ENCODE results near the gene PREX1. TPM values are rescaled to one million over a fixed set of nuclear protein-coding genes. Genes with fewer than 3 reads are reported as not detected.

Gene PREX1
- total and polyA plus RNA-seq, 8 donors, result 1.5 to 13.2 (median 6.3) TPM

GRCh38 chr20:48648482-48649051 lies 179.2 kb downstream of the PREX1 start:
- no peaks in the 10 kb centered on the region for H3K27me3 ChIP-seq
- FAIRE-seq, result no peak
- no peak for TF ChIP-seq CTCF (IDR thresholded peaks at IDR 0.05)
- no peak overlapping the region for H3K27ac ChIP-seq
- no peaks in the 10 kb centered on the region for H3K9me3 ChIP-seq
- ATAC-seq, result no peak
- H3K4me1 ChIP-seq, result no peaks in the 10 kb centered on the region
- H3K4me3 ChIP-seq, result no peak overlapping the region
- peak in 1 of 6 donors; percentile 20 for DNase-seq
- H3K36me3 ChIP-seq, result no peaks in the 10 kb centered on the region
- intact Hi-C loops (cut with DNase I), result no loop called here
- WGBS, 2 donors, result 42 to 54% methylated on average over 9 of the region's 9 CpGs

GRCh38 chr20:48647858-48648257 lies 179.9 kb downstream of the PREX1 start:
- Histone ChIP-seq H3K36me3 (no peaks in the 10 kb centered on the region), H3K27ac (no peak overlapping the region), H3K27me3 (no peaks in the 10 kb centered on the region), H3K9me3 (no peaks in the 10 kb centered on the region), H3K4me1 (no peaks in the 10 kb centered on the region), H3K4me3 (no peak overlapping the region)
- WGBS, 2 donors, result 61 to 71% methylated on average over 5 of the region's 5 CpGs
- DNase-seq (no peak), FAIRE-seq (no peak), ATAC-seq (no peak)
- TF ChIP-seq CTCF (IDR thresholded peaks at IDR 0.05), result no peak
- intact Hi-C loops (cut with DNase I), result no loop called here

- H3K4me3 ChIP-seq, result no peak overlapping the region
- ATAC-seq, result no peak
- H3K36me3 ChIP-seq, result no peaks in the 10 kb centered on the region
- 78 to 87% methylated on average over 13 of the region's 13 CpGs for WGBS, 2 donors
- no peak for TF ChIP-seq CTCF (IDR thresholded peaks at IDR 0.05)
- H3K9me3 ChIP-seq, result no peaks in the 10 kb centered on the region
- intact Hi-C loops (cut with DNase I), result no loop called here
- no peaks in the 10 kb centered on the region for H3K27me3 ChIP-seq
- H3K27ac ChIP-seq, result no peak overlapping the region
- no peaks in the 10 kb centered on the region for H3K4me1 ChIP-seq
- DNase-seq, result peak in 1 of 6 donors; percentile 25
- FAIRE-seq, result no peak
Observed at GRCh38 chr20:48645666-48646065, 182.1 kb downstream of the PREX1 start.

GRCh38 chr20:48644286-48644828 lies 183.4 kb downstream of the PREX1 start:
- H3K27me3 ChIP-seq, result no peaks in the 10 kb centered on the region
- intact Hi-C loops (cut with DNase I), result no loop called here
- no peak for TF ChIP-seq CTCF (IDR thresholded peaks at IDR 0.05)
- H3K9me3 ChIP-seq, result no peaks in the 10 kb centered on the region
- H3K36me3 ChIP-seq, result no peaks in the 10 kb centered on the region
- no peak for ATAC-seq
- H3K4me3 ChIP-seq, result no peak overlapping the region
- no peaks in the 10 kb centered on the region for H3K4me1 ChIP-seq
- WGBS, 2 donors, result 73 to 81% methylated on average over 15 of the region's 15 CpGs
- H3K27ac ChIP-seq, result no peak overlapping the region
- DNase-seq, result peak in 1 of 6 donors; percentile 23
- no peak for FAIRE-seq

GRCh38 chr20:48642105-48642880 lies 185.5 kb downstream of the PREX1 start:
- intact Hi-C loops (cut with DNase I), result no loop called here
- no peaks in the 10 kb centered on the region for H3K4me1 ChIP-seq
- 88 to 91% methylated on average over 11 of the region's 11 CpGs for WGBS, 2 donors
- TF ChIP-seq CTCF (IDR thresholded peaks at IDR 0.05), result no peak
- no peak for ATAC-seq
- no peaks in the 10 kb centered on the region for H3K36me3 ChIP-seq
- no peak overlapping the region for H3K4me3 ChIP-seq
- no peak for FAIRE-seq
- DNase-seq, result peak in 1 of 6 donors; percentile 29
- H3K27me3 ChIP-seq, result no peaks in the 10 kb centered on the region
- no peaks in the 10 kb centered on the region for H3K9me3 ChIP-seq
- no peak overlapping the region for H3K27ac ChIP-seq
